Brain microvascular endothelial cell (primary cell): ENCODE results near the gene OPRM1.

Source experiments
- DNase-seq: peaks from one replicate; pipeline ENCODE4 v3.0.0-alpha.2; 2020
- H3K27ac ChIP-seq: fragments of 250-450 bp; sonication (Bioruptor Pico); 2 replicates; pipeline ENCODE4 v1.5.1; 2020; ENCODE audit warnings: mild to moderate bottlenecking, moderate library complexity
- H3K27me3 ChIP-seq: fragments of 250-450 bp; sonication (Bioruptor Pico); replicated peaks from 2 replicates; pipeline ENCODE4 v1.5.1; 2020; ENCODE audit warnings: mild to moderate bottlenecking
- H3K36me3 ChIP-seq: fragments of 250-450 bp; sonication (Bioruptor Pico); replicated peaks from 2 replicates; pipeline ENCODE4 v1.5.1; 2020; ENCODE audit warnings: mild to moderate bottlenecking
- H3K4me3 ChIP-seq: 2 replicates; pipeline ENCODE4 v1.5.1; 2011; ENCODE audit warnings: low read depth, mild to moderate bottlenecking, control low read depth, low read length, moderate library complexity
- in situ Hi-C: cut with HindIII; loops from 2 replicates; pipeline ENCODE4 v1.10.0; 2017; ENCODE audit warnings: low sequenced_read_pairs, low pct_ligation_motif_present
- TF ChIP-seq, protein P1 (sequence below): IDR thresholded peaks from 2 replicates; pipeline ENCODE4 v1.5.1; 2011; ENCODE audit warnings: low read depth, mild to moderate bottlenecking, moderate library complexity, low read length, control low read depth, inconsistent platforms; ENCODE audit errors: missing control alignments

OPRM1 gene

DNA sequence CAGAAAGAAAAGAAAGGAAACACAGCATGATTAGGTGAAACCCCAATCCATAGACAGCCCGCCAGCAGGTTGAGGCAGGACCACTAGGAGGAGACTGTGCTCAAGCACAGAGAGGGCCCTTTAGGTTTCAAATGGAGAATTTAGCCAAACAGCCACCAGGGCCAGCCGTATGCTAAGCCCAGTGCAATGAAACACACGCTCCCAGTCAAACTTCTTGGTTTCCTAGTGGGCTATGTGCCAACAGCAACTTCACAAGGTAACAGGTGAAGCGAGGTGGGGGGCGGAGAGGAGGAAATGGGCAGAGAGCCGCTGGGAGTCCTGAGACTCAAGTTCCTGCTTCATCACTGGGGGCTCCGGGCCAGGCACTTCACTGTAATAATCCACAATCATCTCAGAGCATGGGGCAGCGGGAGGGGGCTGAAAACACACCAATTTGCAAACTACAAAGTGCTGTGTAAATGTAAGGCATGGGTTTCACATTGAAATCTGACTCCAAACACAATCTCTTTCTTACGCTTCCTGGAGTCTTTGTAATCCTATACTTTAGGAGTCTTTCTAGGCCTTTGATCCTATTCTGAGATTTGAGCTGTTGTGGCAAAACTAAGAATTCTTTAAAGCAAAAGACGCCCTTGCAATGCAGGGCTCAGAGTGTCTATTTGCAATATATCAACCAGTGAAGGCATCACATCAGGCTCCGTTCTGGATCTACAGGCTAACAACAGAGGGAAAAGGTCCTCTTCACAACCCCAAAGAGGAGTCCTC is 117.3 kb downstream of the OPRM1 start:
- TF ChIP-seq, protein P1, sequence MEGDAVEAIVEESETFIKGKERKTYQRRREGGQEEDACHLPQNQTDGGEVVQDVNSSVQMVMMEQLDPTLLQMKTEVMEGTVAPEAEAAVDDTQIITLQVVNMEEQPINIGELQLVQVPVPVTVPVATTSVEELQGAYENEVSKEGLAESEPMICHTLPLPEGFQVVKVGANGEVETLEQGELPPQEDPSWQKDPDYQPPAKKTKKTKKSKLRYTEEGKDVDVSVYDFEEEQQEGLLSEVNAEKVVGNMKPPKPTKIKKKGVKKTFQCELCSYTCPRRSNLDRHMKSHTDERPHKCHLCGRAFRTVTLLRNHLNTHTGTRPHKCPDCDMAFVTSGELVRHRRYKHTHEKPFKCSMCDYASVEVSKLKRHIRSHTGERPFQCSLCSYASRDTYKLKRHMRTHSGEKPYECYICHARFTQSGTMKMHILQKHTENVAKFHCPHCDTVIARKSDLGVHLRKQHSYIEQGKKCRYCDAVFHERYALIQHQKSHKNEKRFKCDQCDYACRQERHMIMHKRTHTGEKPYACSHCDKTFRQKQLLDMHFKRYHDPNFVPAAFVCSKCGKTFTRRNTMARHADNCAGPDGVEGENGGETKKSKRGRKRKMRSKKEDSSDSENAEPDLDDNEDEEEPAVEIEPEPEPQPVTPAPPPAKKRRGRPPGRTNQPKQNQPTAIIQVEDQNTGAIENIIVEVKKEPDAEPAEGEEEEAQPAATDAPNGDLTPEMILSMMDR = peak; percentile 97

DNA sequence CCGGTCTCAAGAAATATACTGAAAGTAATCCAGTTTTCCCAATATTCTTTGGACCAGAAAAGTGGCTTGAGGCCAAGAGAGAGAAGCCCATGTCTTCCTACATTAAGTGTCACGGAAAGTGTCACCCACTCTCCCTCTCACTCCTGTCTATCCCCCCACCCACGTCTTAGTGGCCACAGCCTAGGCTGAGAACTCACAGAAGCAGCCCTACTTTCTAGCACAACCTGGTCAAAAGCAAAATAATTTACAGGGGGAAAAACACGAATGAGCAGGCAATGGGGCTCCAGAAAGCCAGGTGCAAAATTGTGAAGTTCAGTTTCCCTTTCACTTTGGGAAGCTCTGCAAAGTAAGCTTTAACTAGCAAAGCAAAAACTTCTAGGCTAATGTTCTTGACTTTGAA is 118.0 kb downstream of the OPRM1 start:
- in situ Hi-C loops = no loop called here
- no peak overlapping the region for H3K4me3 ChIP-seq
- TF ChIP-seq, protein P1 = no peak
- no peak for DNase-seq
- no peaks in the 10 kb centered on the region for H3K36me3 ChIP-seq
- no peak overlapping the region for H3K27ac ChIP-seq
- H3K27me3 ChIP-seq = no peaks in the 10 kb centered on the region

More for the DNA sequence above, 117.3 kb downstream of the OPRM1 start:
- in situ Hi-C loops = no loop called here
- DNase-seq = peak; percentile 47
- H3K27ac ChIP-seq = no peak overlapping the region
- H3K36me3 ChIP-seq = no peaks in the 10 kb centered on the region
- H3K27me3 ChIP-seq = no peaks in the 10 kb centered on the region
- H3K4me3 ChIP-seq = no peak overlapping the region

DNA sequence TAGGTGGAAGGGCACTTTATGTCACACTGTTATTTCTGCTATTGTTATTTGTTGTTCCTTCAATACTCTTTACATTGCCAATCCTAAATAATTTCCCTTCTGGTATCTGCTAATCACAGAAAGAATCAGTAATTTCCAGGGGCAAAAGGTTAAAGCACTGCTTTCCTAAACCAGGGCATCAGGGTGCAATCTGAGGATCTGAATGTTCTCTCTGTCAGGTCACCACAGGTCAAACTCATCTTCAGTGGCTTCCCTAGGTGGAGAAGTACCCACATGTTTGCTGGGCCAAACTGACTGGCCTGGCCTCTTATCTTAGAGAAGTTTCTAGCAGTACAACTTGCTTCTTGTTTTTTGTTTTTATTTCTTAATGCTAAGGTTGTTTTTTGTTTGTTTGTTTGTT is 118.7 kb downstream of the OPRM1 start:
- Histone ChIP-seq H3K4me3 (no peak overlapping the region), H3K36me3 (no peaks in the 10 kb centered on the region), H3K27ac (no peak overlapping the region), H3K27me3 (no peaks in the 10 kb centered on the region)
- no peak for DNase-seq
- TF ChIP-seq, protein P1 = no peak
- in situ Hi-C loops = no loop called here

DNA sequence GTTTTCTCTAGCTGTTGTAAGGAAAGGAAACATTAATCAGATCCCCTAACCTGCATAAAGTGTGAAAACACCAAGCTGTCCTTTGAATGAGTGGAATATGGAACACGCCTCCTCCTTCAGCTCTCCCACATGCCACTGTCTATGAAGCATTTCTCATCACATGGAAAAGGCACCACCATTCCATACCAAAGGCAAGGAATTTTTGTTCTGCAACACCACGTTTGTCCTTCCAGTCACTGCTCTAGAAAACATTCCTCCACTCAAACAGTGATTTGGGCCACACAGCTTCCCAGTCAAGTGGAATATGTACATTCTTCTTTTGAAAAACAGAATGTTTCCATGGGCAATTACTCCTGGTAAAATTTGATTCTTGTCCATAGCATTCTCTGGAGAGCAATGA is 120.1 kb downstream of the OPRM1 start:
- Histone ChIP-seq H3K4me3 (no peak overlapping the region), H3K27me3 (no peaks in the 10 kb centered on the region), H3K27ac (no peak overlapping the region), H3K36me3 (no peaks in the 10 kb centered on the region)
- TF ChIP-seq, protein P1 = no peak
- in situ Hi-C loops = no loop called here
- DNase-seq = no peak

DNA sequence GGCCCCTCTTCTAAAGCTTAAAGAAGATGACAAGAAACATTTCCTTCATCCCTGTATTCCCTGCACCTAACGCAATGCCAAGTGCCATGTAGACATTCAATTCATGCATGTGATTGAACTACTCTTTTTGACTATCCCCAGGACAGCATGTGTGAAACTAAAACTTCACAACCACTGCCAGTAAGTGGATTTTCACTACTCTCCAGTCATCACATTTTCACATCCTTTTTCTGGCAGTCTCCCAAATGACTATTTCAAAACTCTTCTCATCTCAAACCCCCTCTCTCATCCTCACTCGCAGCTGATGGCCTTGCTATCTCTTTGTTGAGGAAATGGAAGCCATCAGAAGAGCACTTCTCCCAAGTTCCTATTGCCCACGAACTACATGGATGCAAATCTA is 122.6 kb downstream of the OPRM1 start:
- in situ Hi-C loops = no loop called here
- Histone ChIP-seq H3K27me3 (no peaks in the 10 kb centered on the region), H3K27ac (no peak overlapping the region), H3K36me3 (no peaks in the 10 kb centered on the region), H3K4me3 (no peak overlapping the region)
- TF ChIP-seq, protein P1 = no peak
- no peak for DNase-seq

DNA sequence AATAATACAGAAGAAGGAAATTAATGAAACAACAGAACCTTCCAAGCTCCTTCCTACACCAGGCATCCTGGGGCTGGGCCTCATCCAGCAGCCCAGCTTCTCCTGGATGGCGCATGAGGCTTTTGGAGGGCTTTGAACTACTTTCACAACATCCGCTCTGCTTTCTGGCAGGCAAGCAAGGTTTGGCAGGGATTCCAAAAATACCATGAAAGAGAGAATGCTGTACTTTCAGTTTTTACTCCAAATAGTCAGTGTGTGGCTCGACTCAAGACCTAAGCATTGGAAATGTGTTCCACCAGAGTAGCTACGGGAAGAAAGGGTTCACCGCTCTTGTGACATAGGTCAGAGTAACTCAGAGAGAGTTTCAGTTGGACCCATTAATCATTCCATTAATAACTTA is 125.4 kb downstream of the OPRM1 start:
- Histone ChIP-seq H3K27me3 (no peaks in the 10 kb centered on the region), H3K36me3 (no peaks in the 10 kb centered on the region), H3K27ac (no peak overlapping the region), H3K4me3 (no peak overlapping the region)
- peak; percentile 19 for DNase-seq
- TF ChIP-seq, protein P1 = no peak
- in situ Hi-C loops = no loop called here
